Stomach (tissue), 4 donors: ENCODE measurements around the gene SSX4B.

Experiments
- CTCF ChIP-seq, 7 experiments: fragments of 450-650 bp in 4 of 7; fragments of 200-600 bp in 3 of 7; sonication (generic) in 3 of 7; IDR thresholded peaks; one replicate each; pipeline ENCODE4 v1.5.1; 2016 to 2019; ENCODE audit warnings: antibody characterized with exemption in 7 of 7, control low read depth in 2 of 7, mild to moderate bottlenecking in 1 of 7
- POLR2AphosphoS5 ChIP-seq, 3 donors: sonication (generic); formaldehyde crosslinking; IDR thresholded peaks; one replicate each; pipeline ENCODE4 v1.6.1; 2016; ENCODE audit warnings: antibody characterized with exemption in 3 of 3

GRCh38 chrX:48357681-48358080 is 54.1 kb downstream of the SSX4B start:
- TF ChIP-seq POLR2AphosphoS5 (IDR thresholded peaks at IDR 0.05) = no peak
- TF ChIP-seq CTCF (IDR thresholded peaks at IDR 0.05) = no peak
